Measurements from ENCODE around the gene ABLIM1.

Gene ABLIM1

DNA sequence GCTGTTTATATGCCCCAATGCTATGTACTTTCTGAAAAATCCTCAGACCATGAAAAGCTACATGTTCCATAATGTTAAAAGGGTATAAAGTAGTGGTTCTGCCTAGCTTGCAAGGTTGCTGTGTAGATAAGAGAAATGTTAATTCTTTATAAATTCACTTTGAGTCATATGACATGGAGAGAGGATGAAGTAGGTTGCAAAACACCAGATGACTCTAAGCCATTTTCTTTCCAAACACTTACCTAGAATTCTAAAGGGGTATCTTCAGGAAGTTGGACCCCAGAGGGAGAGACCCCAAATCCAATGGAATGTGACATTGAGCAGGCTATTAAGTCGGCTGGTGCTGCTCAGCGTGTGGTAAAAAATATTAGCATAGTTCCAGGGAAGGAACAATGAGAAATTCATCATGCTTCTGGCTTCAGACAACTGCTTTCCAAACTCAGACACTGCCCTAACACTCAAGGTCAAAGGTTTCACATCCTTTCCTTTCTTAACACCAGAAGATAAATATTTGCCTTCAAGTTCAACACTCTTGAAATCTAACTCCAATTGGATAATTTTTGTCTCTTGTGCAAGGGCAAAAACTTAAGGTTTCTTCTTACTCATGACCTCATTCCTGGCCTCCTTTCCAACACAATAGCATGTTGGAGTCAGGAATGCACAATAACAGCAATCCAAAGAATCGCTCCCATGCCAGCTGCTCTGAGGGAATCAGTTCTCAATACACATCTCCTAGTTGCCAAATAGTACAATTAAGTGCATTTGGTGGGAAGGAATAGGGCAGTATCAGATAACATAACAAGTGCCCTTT, 153.1 kb downstream of the ABLIM1 start:
- DNase-seq, result no peak

DNA sequence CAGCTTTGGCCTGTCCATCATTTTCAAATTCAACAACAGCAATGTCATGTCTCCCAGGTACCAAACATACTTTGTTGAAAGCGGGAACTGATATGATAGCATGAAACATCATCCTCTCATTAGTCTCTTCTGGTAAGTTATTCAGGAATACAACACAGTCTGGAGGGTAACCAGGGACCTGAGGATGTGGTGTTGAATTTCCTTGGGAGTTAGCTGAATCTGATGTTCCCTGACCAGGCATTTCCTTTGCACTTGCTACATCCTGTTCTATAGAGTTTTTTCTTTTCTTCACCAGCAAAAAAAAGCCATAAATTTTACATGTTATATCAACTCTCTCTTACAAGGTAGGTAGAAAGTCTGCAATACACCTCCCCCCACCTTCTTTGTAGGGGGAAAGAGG, 156.0 kb downstream of the ABLIM1 start:
- TF ChIP-seq, protein P1, sequence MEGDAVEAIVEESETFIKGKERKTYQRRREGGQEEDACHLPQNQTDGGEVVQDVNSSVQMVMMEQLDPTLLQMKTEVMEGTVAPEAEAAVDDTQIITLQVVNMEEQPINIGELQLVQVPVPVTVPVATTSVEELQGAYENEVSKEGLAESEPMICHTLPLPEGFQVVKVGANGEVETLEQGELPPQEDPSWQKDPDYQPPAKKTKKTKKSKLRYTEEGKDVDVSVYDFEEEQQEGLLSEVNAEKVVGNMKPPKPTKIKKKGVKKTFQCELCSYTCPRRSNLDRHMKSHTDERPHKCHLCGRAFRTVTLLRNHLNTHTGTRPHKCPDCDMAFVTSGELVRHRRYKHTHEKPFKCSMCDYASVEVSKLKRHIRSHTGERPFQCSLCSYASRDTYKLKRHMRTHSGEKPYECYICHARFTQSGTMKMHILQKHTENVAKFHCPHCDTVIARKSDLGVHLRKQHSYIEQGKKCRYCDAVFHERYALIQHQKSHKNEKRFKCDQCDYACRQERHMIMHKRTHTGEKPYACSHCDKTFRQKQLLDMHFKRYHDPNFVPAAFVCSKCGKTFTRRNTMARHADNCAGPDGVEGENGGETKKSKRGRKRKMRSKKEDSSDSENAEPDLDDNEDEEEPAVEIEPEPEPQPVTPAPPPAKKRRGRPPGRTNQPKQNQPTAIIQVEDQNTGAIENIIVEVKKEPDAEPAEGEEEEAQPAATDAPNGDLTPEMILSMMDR (IDR thresholded peaks at IDR 0.05; ENCODE audit: low read depth, low read length), result no peak

More for the DNA sequence above, 153.1 kb downstream of the ABLIM1 start:
- H3K4me3 ChIP-seq (ENCODE audit: low read depth, low read length), result no peak overlapping the region
- no peaks in the 10 kb centered on the region for H3K27me3 ChIP-seq (ENCODE audit: insufficient read depth, low read depth, severe bottlenecking)
- TF ChIP-seq, protein P1 (IDR thresholded peaks at IDR 0.05; ENCODE audit: low read depth, low read length), result no peak
- H3K36me3 ChIP-seq, result no peaks in the 10 kb centered on the region
- H3K27ac ChIP-seq, result no peak overlapping the region
- H3K9me3 ChIP-seq (ENCODE audit: severe bottlenecking), result no peaks in the 10 kb centered on the region

DNA sequence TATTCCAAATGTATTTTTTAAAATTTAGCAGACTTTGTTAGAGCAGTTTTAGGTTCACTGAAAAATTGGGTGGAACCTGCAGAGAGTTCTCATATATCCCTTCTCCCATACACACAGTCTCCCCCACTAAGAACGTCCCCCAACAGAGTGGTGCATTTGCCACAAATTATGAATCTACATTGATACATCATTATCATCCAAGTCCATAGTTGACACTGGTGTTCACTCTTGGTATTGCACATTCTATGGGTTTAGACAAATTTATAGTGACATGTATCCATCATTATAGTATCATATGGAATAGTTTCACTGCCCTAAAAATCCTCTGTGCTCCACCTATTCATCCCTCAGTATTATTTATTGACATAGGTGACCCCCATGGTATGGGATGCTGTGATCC, 156.4 kb downstream of the ABLIM1 start:
- H3K9me3 ChIP-seq (ENCODE audit: severe bottlenecking), result no peaks in the 10 kb centered on the region
- H3K27ac ChIP-seq, result no peak overlapping the region
- no peaks in the 10 kb centered on the region for H3K27me3 ChIP-seq (ENCODE audit: insufficient read depth, low read depth, severe bottlenecking)
- TF ChIP-seq, protein P1 (IDR thresholded peaks at IDR 0.05; ENCODE audit: low read depth, low read length), result no peak
- DNase-seq, result no peak
- no peaks in the 10 kb centered on the region for H3K36me3 ChIP-seq
- H3K4me3 ChIP-seq (ENCODE audit: low read depth, low read length), result no peak overlapping the region

More for the DNA sequence above, 156.0 kb downstream of the ABLIM1 start:
- no peak for DNase-seq
- no peak overlapping the region for H3K27ac ChIP-seq
- no peaks in the 10 kb centered on the region for H3K27me3 ChIP-seq (ENCODE audit: insufficient read depth, low read depth, severe bottlenecking)
- no peaks in the 10 kb centered on the region for H3K9me3 ChIP-seq (ENCODE audit: severe bottlenecking)
- no peak overlapping the region for H3K4me3 ChIP-seq (ENCODE audit: low read depth, low read length)
- no peaks in the 10 kb centered on the region for H3K36me3 ChIP-seq

DNA sequence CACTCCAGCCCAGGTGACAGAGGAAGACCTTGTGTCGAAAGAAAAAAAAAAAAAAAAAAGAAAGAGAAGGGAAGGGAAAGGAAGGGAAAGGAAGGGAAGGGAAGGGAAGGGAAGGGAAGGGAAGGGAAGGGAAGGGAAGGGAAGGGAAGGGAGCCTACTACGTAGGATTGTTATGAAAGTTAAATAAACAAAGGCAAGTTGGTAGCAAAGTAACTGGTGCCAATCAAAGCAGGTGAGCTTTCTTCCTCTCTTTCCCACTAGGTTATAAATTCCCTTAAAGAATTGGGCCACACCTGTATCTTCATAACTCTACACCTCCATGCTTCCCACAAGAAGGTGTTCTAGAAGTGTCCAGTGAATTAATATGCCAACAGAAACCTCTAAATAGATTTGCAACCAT, 157.4 kb downstream of the ABLIM1 start:
- no peaks in the 10 kb centered on the region for H3K9me3 ChIP-seq (ENCODE audit: severe bottlenecking)
- H3K36me3 ChIP-seq, result no peaks in the 10 kb centered on the region
- no peak overlapping the region for H3K27ac ChIP-seq

DNA sequence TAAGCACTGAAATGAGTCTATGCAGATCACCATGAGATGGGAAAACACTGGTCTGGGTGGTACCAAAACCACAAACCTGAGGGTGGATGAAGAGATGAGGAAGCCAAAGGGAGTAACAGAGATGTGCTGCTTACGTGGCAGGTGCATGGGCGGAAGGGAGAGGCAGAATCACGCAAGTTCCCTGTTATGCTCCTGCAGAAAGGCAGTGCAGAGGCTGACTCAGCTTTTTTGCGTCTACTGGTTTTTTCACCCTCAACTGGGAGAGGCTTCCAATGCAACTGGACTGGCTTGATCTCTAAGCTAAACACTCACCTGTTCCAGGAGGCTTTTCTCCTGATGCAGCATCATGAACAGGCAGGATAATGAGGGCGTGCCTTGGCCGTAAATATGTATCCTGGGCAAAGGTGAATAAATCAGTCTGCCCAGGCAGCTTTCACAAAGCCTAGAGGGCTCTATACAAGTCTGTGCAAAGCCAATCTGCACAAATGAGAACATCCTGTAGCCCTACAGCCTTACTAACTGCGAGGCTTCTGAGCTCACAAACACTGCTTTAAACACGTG, 158.4 kb downstream of the ABLIM1 start:
- TF ChIP-seq, protein P1 (IDR thresholded peaks at IDR 0.05; ENCODE audit: low read depth, low read length), result no peak
- Histone ChIP-seq H3K27ac (no peak overlapping the region), H3K9me3 (ENCODE audit: severe bottlenecking) (no peaks in the 10 kb centered on the region), H3K36me3 (no peaks in the 10 kb centered on the region), H3K27me3 (ENCODE audit: insufficient read depth, low read depth, severe bottlenecking) (no peaks in the 10 kb centered on the region), H3K4me3 (ENCODE audit: low read depth, low read length) (no peak overlapping the region)
- no peak for DNase-seq

More for the DNA sequence above, 157.4 kb downstream of the ABLIM1 start:
- DNase-seq, result no peak
- Histone ChIP-seq H3K27me3 (ENCODE audit: insufficient read depth, low read depth, severe bottlenecking) (no peaks in the 10 kb centered on the region), H3K4me3 (ENCODE audit: low read depth, low read length) (no peak overlapping the region)
- TF ChIP-seq, protein P1 (IDR thresholded peaks at IDR 0.05; ENCODE audit: low read depth, low read length), result no peak
